Neural cell (in vitro differentiated cells): ENCODE results near the gene GPR62. TPM values are rescaled to one million over a fixed set of nuclear protein-coding genes. Genes with fewer than 3 reads are reported as not detected.

ENCODE experiments used
- H2AFZ ChIP-seq: fragments of 200-600, 300-800 bp; sonication (generic), shearing (Covaris generic); 2 replicates; pipeline ENCODE4 v1.6.0; 2014; ENCODE audit warnings: low read depth, mild to moderate bottlenecking, antibody characterized with exemption, low read length, moderate library complexity
- H3F3A ChIP-seq: fragments of 200-600 bp; shearing (Covaris generic); 2 replicates; pipeline ENCODE4 v1.6.1; 2016; ENCODE audit warnings: mild to moderate bottlenecking, moderate library complexity, mixed read lengths, antibody characterized with exemption, low read length; ENCODE audit not compliant: insufficient read depth, poor library complexity, severe bottlenecking
- H3K27ac ChIP-seq: fragments of 200-600, 300-800 bp; sonication (generic), shearing (Covaris generic); 2 replicates; pipeline ENCODE4 v1.5.1; 2014; ENCODE audit warnings: mild to moderate bottlenecking, low read length, moderate library complexity
- H3K27me3 ChIP-seq: fragments of 300-800, 200-600 bp; sonication (generic), shearing (Covaris generic); 2 replicates; pipeline ENCODE4 v1.6.0; 2014; ENCODE audit warnings: mild to moderate bottlenecking, low read depth, low read length, moderate library complexity; ENCODE audit not compliant: insufficient read depth
- H3K36me3 ChIP-seq: fragments of 300-800, 200-600 bp; sonication (generic), shearing (Covaris generic); 2 replicates; pipeline ENCODE4 v1.5.1; 2014; ENCODE audit warnings: mild to moderate bottlenecking, antibody characterized with exemption, low read length, moderate library complexity; ENCODE audit not compliant: insufficient read depth
- H3K4me2 ChIP-seq: fragments of 300-800, 200-600 bp; sonication (generic), shearing (Covaris generic); 2 replicates; pipeline ENCODE4 v1.6.0; 2014; ENCODE audit warnings: mild to moderate bottlenecking, low read length
- H3K4me3 ChIP-seq: fragments of 300-800, 200-600 bp; sonication (generic), shearing (Covaris generic); 2 replicates; pipeline ENCODE4 v1.5.1; 2014; ENCODE audit warnings: mild to moderate bottlenecking, low read length, moderate library complexity
- H3K79me2 ChIP-seq: fragments of 200-600 bp; shearing (Covaris generic); replicated peaks from 2 replicates; pipeline ENCODE4 v1.6.0; 2014; ENCODE audit warnings: mild to moderate bottlenecking, low read length, moderate library complexity; ENCODE audit not compliant: insufficient read depth
- H3K9ac ChIP-seq: fragments of 300-800, 200-600 bp; sonication (generic), shearing (Covaris generic); 2 replicates; pipeline ENCODE4 v1.6.1; 2016; ENCODE audit warnings: mild to moderate bottlenecking, low read length, mixed read lengths
- H3K9me2 ChIP-seq: fragments of 200-600 bp; shearing (Covaris generic); 2 replicates; pipeline ENCODE4 v1.6.1; 2016; ENCODE audit warnings: mild to moderate bottlenecking, low read length, mixed read lengths; ENCODE audit not compliant: insufficient read depth
- H3K9me3 ChIP-seq: fragments of 200-600, 300-800 bp; sonication (generic), shearing (Covaris generic); 2 replicates; pipeline ENCODE4 v1.6.1; 2016; ENCODE audit warnings: mild to moderate bottlenecking, mixed run types, low read length, moderate library complexity, mixed read lengths
- H4K20me1 ChIP-seq: fragments of 200-600 bp; shearing (Covaris generic); 2 replicates; pipeline ENCODE4 v1.6.1; 2016; ENCODE audit warnings: mild to moderate bottlenecking, mixed run types; ENCODE audit not compliant: insufficient read depth
- EP300 ChIP-seq: fragments of 450-650 bp; conservative IDR thresholded peaks from 2 replicates; pipeline ENCODE4 v1.6.1; 2014; ENCODE audit warnings: antibody characterized with exemption, mild to moderate bottlenecking, moderate library complexity; ENCODE audit not compliant: poor library complexity, severe bottlenecking
- EZH2 ChIP-seq: fragments of 200-600, 300-800 bp; shearing (Covaris generic), sonication (generic); IDR thresholded peaks from 2 replicates; pipeline ENCODE4 v1.6.1; 2014; ENCODE audit warnings: antibody characterized with exemption, low read length, borderline replicate concordance, mild to moderate bottlenecking; ENCODE audit not compliant: insufficient read depth, poor library complexity, severe bottlenecking
- MXI1 ChIP-seq: fragments of 450-650 bp; conservative IDR thresholded peaks from 2 replicates; pipeline ENCODE4 v1.6.1; 2014; ENCODE audit warnings: antibody characterized with exemption, mild to moderate bottlenecking; ENCODE audit not compliant: poor library complexity, severe bottlenecking
- POLR2AphosphoS5 ChIP-seq: IDR thresholded peaks from 2 replicates; pipeline ENCODE4 v1.6.1; 2012
- RAD21 ChIP-seq: fragments of 450-650 bp; conservative IDR thresholded peaks from 2 replicates; pipeline ENCODE4 v1.6.1; 2014; ENCODE audit warnings: antibody characterized with exemption, mild to moderate bottlenecking, moderate library complexity
- SMC3 ChIP-seq: fragments of 450-650 bp; conservative IDR thresholded peaks from 2 replicates; pipeline ENCODE4 v1.6.1; 2014; ENCODE audit warnings: antibody characterized with exemption, mild to moderate bottlenecking, moderate library complexity; ENCODE audit not compliant: poor library complexity
- TAF1 ChIP-seq: IDR thresholded peaks from 2 replicates; pipeline ENCODE4 v1.6.1; 2012; ENCODE audit warnings: low read depth
- polyA plus RNA-seq: library from polyadenylated mRNA; depleted of rRNA; stranded (reverse); fragments of >200 nt; gene quantifications from 2 replicates; pipeline ENCODE4 v1.2.3, GENCODE V29; 2014
- TF ChIP-seq, protein P1 (sequence below): fragments of 450-650 bp; IDR thresholded peaks from 2 replicates; pipeline ENCODE4 v1.5.1; 2014; ENCODE audit warnings: antibody characterized with exemption, mild to moderate bottlenecking, moderate library complexity; ENCODE audit not compliant: poor library complexity, severe bottlenecking
- TF ChIP-seq, protein P2 (sequence below): IDR thresholded peaks from 2 replicates; pipeline ENCODE4 v1.6.1; 2012; ENCODE audit warnings: borderline replicate concordance

GPR62 gene
- polyA plus RNA-seq, 1 donor from 2014 or later: not detected

DNA sequence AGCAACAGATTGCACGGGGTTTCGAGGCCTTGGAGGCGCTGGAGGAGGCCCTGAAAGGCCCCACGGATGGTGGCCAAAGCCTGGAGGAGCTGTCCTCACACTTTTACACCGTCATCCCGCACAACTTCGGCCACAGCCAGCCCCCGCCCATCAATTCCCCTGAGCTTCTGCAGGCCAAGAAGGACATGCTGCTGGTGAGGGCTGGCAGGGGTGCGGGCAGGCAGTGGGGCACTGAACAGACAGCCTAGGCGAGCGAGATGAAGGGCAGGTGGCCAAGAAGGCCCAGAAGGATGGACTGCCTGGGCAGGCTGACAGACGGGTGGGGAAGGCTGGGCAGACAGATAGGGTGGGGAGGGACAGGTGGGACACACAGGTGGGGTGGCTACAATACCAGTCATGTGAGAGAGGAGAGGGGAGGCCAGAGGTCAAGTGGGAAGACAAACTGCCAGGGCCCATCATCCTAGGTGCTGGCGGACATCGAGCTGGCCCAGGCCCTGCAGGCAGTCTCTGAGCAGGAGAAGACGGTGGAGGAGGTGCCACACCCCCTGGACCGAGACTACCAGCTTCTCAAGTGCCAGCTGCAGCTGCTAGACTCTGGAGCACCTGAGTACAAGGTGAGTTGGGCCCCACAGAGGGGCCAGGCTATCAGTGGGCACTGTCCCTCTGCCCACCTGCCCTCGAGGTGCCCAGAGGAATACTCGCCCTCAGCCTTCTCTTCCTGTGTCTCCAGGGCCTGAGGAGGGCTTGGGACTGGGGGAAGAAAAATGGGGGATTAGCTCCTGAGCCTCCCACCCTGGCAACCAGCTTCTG is 9.9 kb upstream of the GPR62 start:
- Histone ChIP-seq H4K20me1 (no peaks in the 10 kb centered on the region), H3K9ac (no peak overlapping the region), H3K9me2 (no peaks in the 10 kb centered on the region)

DNA sequence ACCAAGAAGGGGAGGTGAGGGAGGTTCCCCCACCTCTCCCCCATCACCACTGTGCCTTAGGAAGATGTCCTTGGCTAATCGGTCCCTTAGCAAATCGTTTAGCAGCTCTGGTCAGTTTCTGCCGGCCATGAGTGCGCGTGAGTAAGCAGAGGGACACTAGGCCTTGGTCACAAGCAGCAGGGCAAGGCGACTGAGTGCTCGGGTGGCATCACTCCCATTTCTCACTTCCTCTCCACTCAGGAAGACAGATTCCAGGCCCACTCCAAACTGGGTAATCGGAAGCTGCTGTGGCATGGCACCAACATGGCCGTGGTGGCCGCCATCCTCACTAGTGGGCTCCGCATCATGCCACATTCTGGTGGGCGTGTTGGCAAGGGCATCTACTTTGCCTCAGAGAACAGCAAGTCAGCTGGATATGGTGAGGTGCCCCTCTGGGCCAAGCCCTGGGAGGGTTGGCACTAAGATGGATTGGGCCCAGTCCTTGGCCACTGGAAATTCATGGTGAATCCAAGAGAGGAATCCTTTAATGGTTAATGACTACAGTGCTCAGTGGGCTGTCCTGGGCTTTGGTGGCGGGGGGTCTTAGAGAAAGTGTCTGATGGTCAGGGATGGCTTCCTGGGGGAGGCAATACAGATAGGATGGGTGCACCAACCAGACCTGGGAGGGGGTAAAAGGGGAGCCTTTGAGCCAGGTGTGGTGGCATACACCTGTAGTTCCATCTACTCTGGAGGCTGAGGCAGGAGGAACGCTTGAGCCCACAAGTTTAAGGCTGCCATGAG is 9.1 kb upstream of the GPR62 start:
- Histone ChIP-seq H3K36me3 (no peaks in the 10 kb centered on the region), H3K4me2 (no peak overlapping the region), H3K9me2 (no peaks in the 10 kb centered on the region), H3K9ac (no peak overlapping the region), H3K27me3 (no peaks in the 10 kb centered on the region), H3F3A (no peaks in the 10 kb centered on the region), H2AFZ (no peak overlapping the region), H3K27ac (no peak overlapping the region), H3K79me2 (no peaks in the 10 kb centered on the region), H3K4me3 (no peak overlapping the region), H4K20me1 (no peaks in the 10 kb centered on the region), H3K9me3 (no peaks in the 10 kb centered on the region)
- TF ChIP-seq SMC3 (no peak), POLR2AphosphoS5 (no peak), RAD21 (no peak), EZH2 (no peak), EP300 (no peak), TAF1 (no peak), MXI1 (no peak)
- TF ChIP-seq, protein P1, sequence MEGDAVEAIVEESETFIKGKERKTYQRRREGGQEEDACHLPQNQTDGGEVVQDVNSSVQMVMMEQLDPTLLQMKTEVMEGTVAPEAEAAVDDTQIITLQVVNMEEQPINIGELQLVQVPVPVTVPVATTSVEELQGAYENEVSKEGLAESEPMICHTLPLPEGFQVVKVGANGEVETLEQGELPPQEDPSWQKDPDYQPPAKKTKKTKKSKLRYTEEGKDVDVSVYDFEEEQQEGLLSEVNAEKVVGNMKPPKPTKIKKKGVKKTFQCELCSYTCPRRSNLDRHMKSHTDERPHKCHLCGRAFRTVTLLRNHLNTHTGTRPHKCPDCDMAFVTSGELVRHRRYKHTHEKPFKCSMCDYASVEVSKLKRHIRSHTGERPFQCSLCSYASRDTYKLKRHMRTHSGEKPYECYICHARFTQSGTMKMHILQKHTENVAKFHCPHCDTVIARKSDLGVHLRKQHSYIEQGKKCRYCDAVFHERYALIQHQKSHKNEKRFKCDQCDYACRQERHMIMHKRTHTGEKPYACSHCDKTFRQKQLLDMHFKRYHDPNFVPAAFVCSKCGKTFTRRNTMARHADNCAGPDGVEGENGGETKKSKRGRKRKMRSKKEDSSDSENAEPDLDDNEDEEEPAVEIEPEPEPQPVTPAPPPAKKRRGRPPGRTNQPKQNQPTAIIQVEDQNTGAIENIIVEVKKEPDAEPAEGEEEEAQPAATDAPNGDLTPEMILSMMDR: no peak
- TF ChIP-seq, protein P2, sequence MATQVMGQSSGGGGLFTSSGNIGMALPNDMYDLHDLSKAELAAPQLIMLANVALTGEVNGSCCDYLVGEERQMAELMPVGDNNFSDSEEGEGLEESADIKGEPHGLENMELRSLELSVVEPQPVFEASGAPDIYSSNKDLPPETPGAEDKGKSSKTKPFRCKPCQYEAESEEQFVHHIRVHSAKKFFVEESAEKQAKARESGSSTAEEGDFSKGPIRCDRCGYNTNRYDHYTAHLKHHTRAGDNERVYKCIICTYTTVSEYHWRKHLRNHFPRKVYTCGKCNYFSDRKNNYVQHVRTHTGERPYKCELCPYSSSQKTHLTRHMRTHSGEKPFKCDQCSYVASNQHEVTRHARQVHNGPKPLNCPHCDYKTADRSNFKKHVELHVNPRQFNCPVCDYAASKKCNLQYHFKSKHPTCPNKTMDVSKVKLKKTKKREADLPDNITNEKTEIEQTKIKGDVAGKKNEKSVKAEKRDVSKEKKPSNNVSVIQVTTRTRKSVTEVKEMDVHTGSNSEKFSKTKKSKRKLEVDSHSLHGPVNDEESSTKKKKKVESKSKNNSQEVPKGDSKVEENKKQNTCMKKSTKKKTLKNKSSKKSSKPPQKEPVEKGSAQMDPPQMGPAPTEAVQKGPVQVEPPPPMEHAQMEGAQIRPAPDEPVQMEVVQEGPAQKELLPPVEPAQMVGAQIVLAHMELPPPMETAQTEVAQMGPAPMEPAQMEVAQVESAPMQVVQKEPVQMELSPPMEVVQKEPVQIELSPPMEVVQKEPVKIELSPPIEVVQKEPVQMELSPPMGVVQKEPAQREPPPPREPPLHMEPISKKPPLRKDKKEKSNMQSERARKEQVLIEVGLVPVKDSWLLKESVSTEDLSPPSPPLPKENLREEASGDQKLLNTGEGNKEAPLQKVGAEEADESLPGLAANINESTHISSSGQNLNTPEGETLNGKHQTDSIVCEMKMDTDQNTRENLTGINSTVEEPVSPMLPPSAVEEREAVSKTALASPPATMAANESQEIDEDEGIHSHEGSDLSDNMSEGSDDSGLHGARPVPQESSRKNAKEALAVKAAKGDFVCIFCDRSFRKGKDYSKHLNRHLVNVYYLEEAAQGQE: no peak

More for the DNA sequence above, 9.9 kb upstream of the GPR62 start:
- TF ChIP-seq TAF1 (no peak), RAD21 (no peak), EZH2 (no peak), POLR2AphosphoS5 (no peak), MXI1 (no peak), EP300 (no peak)
- TF ChIP-seq, protein P1: no peak
- no peak overlapping the region for H3K27ac ChIP-seq
- no peak overlapping the region for H3K4me2 ChIP-seq
- H3K36me3 ChIP-seq: no peaks in the 10 kb centered on the region
- H3F3A ChIP-seq: no peaks in the 10 kb centered on the region
- no peak overlapping the region for H2AFZ ChIP-seq
- H3K79me2 ChIP-seq: no peaks in the 10 kb centered on the region
- H3K4me3 ChIP-seq: no peak overlapping the region
- no peaks in the 10 kb centered on the region for H3K9me3 ChIP-seq
- no peaks in the 10 kb centered on the region for H3K27me3 ChIP-seq
